ENCODE measurements around the gene NCOA6.

NCOA6 gene

GRCh38 chr20:34825530-34826362 lies at the start of gene NCOA6:
Gene NCOA6 (minus strand): TSS chr20:34825651. CDS start chr20:34782355, 43,296 bp downstream.
- peaks cover 0 to 31% of the 10 kb centered on the region in 2 donors for H3K4me1 ChIP-seq (ENCODE audit: control insufficient read depth in 1 of 2, insufficient read depth in 2 of 2, low read length in 2 of 2)
- no peaks in the 10 kb centered on the region for H3K9me3 ChIP-seq (ENCODE audit: control insufficient read depth in 1 of 2, low read length in 2 of 2)
- no peaks in the 10 kb centered on the region for H3K36me3 ChIP-seq (ENCODE audit: control insufficient read depth in 1 of 2, insufficient read depth in 2 of 2, low read length in 2 of 2)
- no peaks in the 10 kb centered on the region for H3K27me3 ChIP-seq (ENCODE audit: low read depth, low read length)
- H3K4me3 ChIP-seq (ENCODE audit: low read depth in 1 of 2, low read length in 2 of 2) = peak within 1 kb of the TSS; percentile 84 to 96
- H3K27ac ChIP-seq (ENCODE audit: low read length) = peak within 1 kb of the TSS; percentile 87

- no peak overlapping the region for H3K4me3 ChIP-seq (ENCODE audit: low read depth in 1 of 2, low read length in 2 of 2)
- H3K4me1 ChIP-seq (ENCODE audit: control insufficient read depth in 1 of 2, insufficient read depth in 2 of 2, low read length in 2 of 2) = peaks cover 18 to 19% of the 10 kb centered on the region in 2 donors
- H3K9me3 ChIP-seq (ENCODE audit: control insufficient read depth in 1 of 2, low read length in 2 of 2) = no peaks in the 10 kb centered on the region
- no peaks in the 10 kb centered on the region for H3K27me3 ChIP-seq (ENCODE audit: low read depth, low read length)
- peak overlapping the region; percentile 93 for H3K27ac ChIP-seq (ENCODE audit: low read length)
- no peaks in the 10 kb centered on the region for H3K36me3 ChIP-seq (ENCODE audit: control insufficient read depth in 1 of 2, insufficient read depth in 2 of 2, low read length in 2 of 2)
Observed at GRCh38 chr20:34874094-34874654, 48.7 kb upstream of the NCOA6 start.

GRCh38 chr20:34873583-34874093 lies 48.2 kb upstream of the NCOA6 start:
- H3K9me3 ChIP-seq (ENCODE audit: control insufficient read depth in 1 of 2, low read length in 2 of 2) = no peaks in the 10 kb centered on the region
- H3K4me3 ChIP-seq (ENCODE audit: low read depth in 1 of 2, low read length in 2 of 2) = peak overlapping the region in 1 of 2 donors; percentile 83
- H3K27me3 ChIP-seq (ENCODE audit: low read depth, low read length) = no peaks in the 10 kb centered on the region
- H3K27ac ChIP-seq (ENCODE audit: low read length) = peak overlapping the region; percentile 52
- H3K4me1 ChIP-seq (ENCODE audit: control insufficient read depth in 1 of 2, insufficient read depth in 2 of 2, low read length in 2 of 2) = peaks cover 18 to 19% of the 10 kb centered on the region in 2 donors
- H3K36me3 ChIP-seq (ENCODE audit: control insufficient read depth in 1 of 2, insufficient read depth in 2 of 2, low read length in 2 of 2) = no peaks in the 10 kb centered on the region

- peaks cover 18 to 19% of the 10 kb centered on the region in 2 donors for H3K4me1 ChIP-seq (ENCODE audit: control insufficient read depth in 1 of 2, insufficient read depth in 2 of 2, low read length in 2 of 2)
- no peaks in the 10 kb centered on the region for H3K9me3 ChIP-seq (ENCODE audit: control insufficient read depth in 1 of 2, low read length in 2 of 2)
- no peaks in the 10 kb centered on the region for H3K27me3 ChIP-seq (ENCODE audit: low read depth, low read length)
- peak within 1 kb of the TSS; percentile 52 for H3K27ac ChIP-seq (ENCODE audit: low read length)
- no peaks in the 10 kb centered on the region for H3K36me3 ChIP-seq (ENCODE audit: control insufficient read depth in 1 of 2, insufficient read depth in 2 of 2, low read length in 2 of 2)
- H3K4me3 ChIP-seq (ENCODE audit: low read depth in 1 of 2, low read length in 2 of 2) = peak within 1 kb of the TSS; percentile 77 to 83
Observed at GRCh38 chr20:34872622-34873224, 47.3 kb upstream of the NCOA6 start, which contains the start of gene GGT7. Gene GGT7 (minus strand): TSS chr20:34872856. CDS start chr20:34872815, 41 bp downstream.

DNA sequence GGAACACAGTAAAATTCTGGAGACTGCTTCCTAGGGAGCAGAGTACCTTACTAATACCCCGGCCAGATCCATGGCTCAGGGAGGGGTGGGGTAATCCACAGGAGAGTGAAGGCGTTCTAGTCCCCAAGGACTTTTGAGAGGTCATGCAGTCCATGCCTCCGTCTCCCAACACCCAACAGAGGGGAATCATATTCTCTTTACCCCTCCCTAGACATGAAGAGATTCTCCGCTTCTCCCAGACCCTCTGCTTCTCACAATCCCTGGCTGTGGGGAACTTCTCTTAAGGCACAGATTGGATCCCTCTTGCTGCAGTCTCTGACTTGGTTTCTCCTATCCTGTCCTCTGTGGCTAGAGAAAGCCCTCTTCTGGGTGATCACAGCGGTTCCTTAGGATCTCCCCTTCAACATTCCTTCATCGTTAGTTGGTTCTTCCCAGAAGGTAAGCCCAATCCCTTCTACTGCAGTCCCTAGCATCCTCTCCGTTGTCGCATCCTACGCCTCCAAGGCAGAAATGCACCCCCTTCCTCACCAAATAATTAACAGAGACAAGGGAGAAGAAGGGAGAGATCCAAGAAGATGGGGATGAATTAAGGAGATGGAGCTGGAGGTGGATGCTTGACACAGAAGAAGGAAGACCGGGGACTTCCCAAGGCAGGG lies 46.6 kb upstream of the NCOA6 start:
- Histone ChIP-seq H3K27me3 (ENCODE audit: low read depth, low read length) (no peaks in the 10 kb centered on the region), H3K36me3 (ENCODE audit: control insufficient read depth in 1 of 2, insufficient read depth in 2 of 2, low read length in 2 of 2) (no peaks in the 10 kb centered on the region), H3K27ac (ENCODE audit: low read length) (peak overlapping the region; percentile 25), H3K4me1 (ENCODE audit: control insufficient read depth in 1 of 2, insufficient read depth in 2 of 2, low read length in 2 of 2) (peaks cover 18 to 19% of the 10 kb centered on the region in 2 donors), H3K9me3 (ENCODE audit: control insufficient read depth in 1 of 2, low read length in 2 of 2) (no peaks in the 10 kb centered on the region), H3K4me3 (ENCODE audit: low read depth in 1 of 2, low read length in 2 of 2) (peak overlapping the region; percentile 77 to 83)

DNA sequence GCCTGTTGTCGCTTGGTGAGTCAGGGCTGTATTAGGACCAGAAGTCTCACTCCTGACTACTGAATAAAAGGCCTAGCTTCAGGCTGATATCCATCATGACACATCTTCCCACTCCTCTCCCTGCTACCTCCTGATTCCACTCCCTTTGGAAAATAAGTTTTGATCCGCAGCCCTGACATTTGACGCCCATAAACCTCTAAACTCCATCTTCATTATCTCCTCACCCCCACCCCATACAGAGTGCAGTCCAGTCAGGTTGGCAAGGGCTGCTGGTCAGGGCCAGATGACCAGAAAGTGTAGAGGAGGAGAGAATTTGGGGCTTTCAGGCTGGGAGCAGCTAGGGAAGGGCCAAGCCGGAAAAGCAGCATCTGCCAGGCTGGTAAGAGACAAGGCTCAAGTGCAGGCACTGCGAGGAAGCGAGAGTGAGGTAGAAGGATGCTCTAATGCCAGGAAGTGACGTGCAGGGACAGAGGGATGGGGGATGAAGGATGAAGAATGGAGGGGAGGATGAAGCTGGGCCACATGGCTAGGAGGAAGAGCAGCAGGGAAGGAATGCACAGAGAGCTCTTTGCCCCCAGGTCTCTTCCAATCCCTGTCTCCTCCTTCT lies 46.0 kb upstream of the NCOA6 start:
- Histone ChIP-seq H3K27me3 (ENCODE audit: low read depth, low read length) (no peaks in the 10 kb centered on the region), H3K4me1 (ENCODE audit: control insufficient read depth in 1 of 2, insufficient read depth in 2 of 2, low read length in 2 of 2) (peaks cover 18 to 19% of the 10 kb centered on the region in 2 donors), H3K27ac (ENCODE audit: low read length) (peak overlapping the region; percentile 25), H3K9me3 (ENCODE audit: control insufficient read depth in 1 of 2, low read length in 2 of 2) (no peaks in the 10 kb centered on the region), H3K36me3 (ENCODE audit: control insufficient read depth in 1 of 2, insufficient read depth in 2 of 2, low read length in 2 of 2) (no peaks in the 10 kb centered on the region), H3K4me3 (ENCODE audit: low read depth in 1 of 2, low read length in 2 of 2) (peak overlapping the region; percentile 77 to 83)

DNA sequence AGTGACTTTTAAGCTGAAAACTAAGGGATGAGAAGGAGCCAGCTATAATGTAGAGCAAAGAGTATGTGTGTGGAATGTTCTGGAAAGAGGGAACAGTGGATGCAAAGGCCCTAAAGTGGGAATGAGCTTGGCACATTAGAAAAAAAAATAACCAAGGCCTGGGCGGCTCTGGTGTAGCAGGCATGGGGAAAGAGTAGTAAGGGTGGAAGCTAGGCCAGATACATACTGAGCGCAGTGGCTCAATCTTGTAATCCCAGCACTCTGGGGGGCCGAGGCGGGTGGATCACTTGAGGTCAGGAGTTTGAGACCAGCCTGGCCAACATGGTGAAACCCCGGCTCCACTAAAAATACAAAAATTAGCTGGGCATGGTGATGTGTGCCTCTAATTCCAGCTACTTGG lies 38.8 kb upstream of the NCOA6 start:
- H3K4me1 ChIP-seq (ENCODE audit: control insufficient read depth in 1 of 2, insufficient read depth in 2 of 2, low read length in 2 of 2) = no peaks in the 10 kb centered on the region
- H3K27me3 ChIP-seq (ENCODE audit: low read depth, low read length) = no peaks in the 10 kb centered on the region
- no peak overlapping the region for H3K4me3 ChIP-seq (ENCODE audit: low read depth in 1 of 2, low read length in 2 of 2)
- H3K9me3 ChIP-seq (ENCODE audit: control insufficient read depth in 1 of 2, low read length in 2 of 2) = no peaks in the 10 kb centered on the region
- H3K36me3 ChIP-seq (ENCODE audit: control insufficient read depth in 1 of 2, insufficient read depth in 2 of 2, low read length in 2 of 2) = peaks cover 0 to 44% of the 10 kb centered on the region in 2 donors
- H3K27ac ChIP-seq (ENCODE audit: low read length) = no peak overlapping the region

- H3K4me3 ChIP-seq (ENCODE audit: low read depth in 1 of 2, low read length in 2 of 2) = no peak overlapping the region
- no peaks in the 10 kb centered on the region for H3K4me1 ChIP-seq (ENCODE audit: control insufficient read depth in 1 of 2, insufficient read depth in 2 of 2, low read length in 2 of 2)
- H3K36me3 ChIP-seq (ENCODE audit: control insufficient read depth in 1 of 2, insufficient read depth in 2 of 2, low read length in 2 of 2) = peaks cover 0 to 47% of the 10 kb centered on the region in 2 donors
- no peak overlapping the region for H3K27ac ChIP-seq (ENCODE audit: low read length)
- no peaks in the 10 kb centered on the region for H3K9me3 ChIP-seq (ENCODE audit: control insufficient read depth in 1 of 2, low read length in 2 of 2)
- H3K27me3 ChIP-seq (ENCODE audit: low read depth, low read length) = no peaks in the 10 kb centered on the region
Observed at GRCh38 chr20:34863421-34863965, 38.0 kb upstream of the NCOA6 start.

GRCh38 chr20:34862724-34863123 lies 37.3 kb upstream of the NCOA6 start:
- H3K27ac ChIP-seq (ENCODE audit: low read length) = no peak overlapping the region
- H3K9me3 ChIP-seq (ENCODE audit: control insufficient read depth in 1 of 2, low read length in 2 of 2) = no peaks in the 10 kb centered on the region
- H3K36me3 ChIP-seq (ENCODE audit: control insufficient read depth in 1 of 2, insufficient read depth in 2 of 2, low read length in 2 of 2) = peaks cover 0 to 55% of the 10 kb centered on the region in 2 donors
- no peak overlapping the region for H3K4me3 ChIP-seq (ENCODE audit: low read depth in 1 of 2, low read length in 2 of 2)
- H3K4me1 ChIP-seq (ENCODE audit: control insufficient read depth in 1 of 2, insufficient read depth in 2 of 2, low read length in 2 of 2) = no peaks in the 10 kb centered on the region
- H3K27me3 ChIP-seq (ENCODE audit: low read depth, low read length) = no peaks in the 10 kb centered on the region

DNA sequence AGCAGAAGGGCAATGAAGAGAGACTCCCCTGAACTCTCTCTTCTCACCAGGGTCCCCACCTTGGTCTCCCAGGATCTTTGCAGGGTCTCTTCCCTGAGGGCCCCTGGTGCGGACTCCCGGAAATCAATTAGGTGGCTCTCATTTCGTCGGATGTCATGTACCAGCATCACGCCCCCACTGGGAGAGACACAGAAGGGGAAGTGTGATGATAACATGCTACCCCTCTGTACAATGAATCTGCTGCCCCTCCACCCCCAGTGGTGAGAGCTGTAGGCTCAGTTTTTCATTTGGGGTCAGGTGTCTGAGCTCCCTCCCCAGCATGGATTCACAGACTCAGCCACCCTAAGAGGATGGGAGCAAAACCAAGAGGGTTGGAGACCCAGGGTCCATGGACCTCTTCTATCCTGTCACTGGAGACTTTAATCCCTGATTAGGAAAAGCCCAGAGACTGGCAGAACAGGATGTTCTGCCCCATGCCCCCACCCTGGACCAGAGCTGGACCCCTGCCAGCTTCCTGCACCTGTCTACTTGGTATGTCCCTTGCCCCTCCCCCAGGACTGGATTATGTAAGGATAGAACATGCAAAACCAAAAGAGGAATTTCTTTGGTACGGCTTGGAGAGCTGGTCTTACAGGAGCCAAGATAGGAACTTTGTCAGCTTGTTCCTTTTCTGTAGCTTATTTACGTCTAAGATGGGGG lies 36.1 kb upstream of the NCOA6 start:
- Histone ChIP-seq H3K36me3 (ENCODE audit: control insufficient read depth in 1 of 2, insufficient read depth in 2 of 2, low read length in 2 of 2) (peaks cover 5 to 64% of the 10 kb centered on the region in 2 donors), H3K4me3 (ENCODE audit: low read depth in 1 of 2, low read length in 2 of 2) (no peak overlapping the region), H3K27me3 (ENCODE audit: low read depth, low read length) (no peaks in the 10 kb centered on the region), H3K27ac (ENCODE audit: low read length) (no peak overlapping the region), H3K9me3 (ENCODE audit: control insufficient read depth in 1 of 2, low read length in 2 of 2) (no peaks in the 10 kb centered on the region), H3K4me1 (ENCODE audit: control insufficient read depth in 1 of 2, insufficient read depth in 2 of 2, low read length in 2 of 2) (no peaks in the 10 kb centered on the region)

All from muscle layer of duodenum (tissue), 2 donors.